Activated CD4-positive, alpha-beta T cell treated with anti-CD3 and anti-CD28 coated beads for 36 hours (primary cell): ENCODE results near the gene IL20RA. TPM values are rescaled to one million over a fixed set of nuclear protein-coding genes. Genes with fewer than 3 reads are reported as not detected.

Experiments
- ATAC-seq: fragments of 200-7000 bp; cut with Tn5 transposase; one replicate; pipeline ENCODE4 v1.10.0; 2021; ENCODE audit warnings: mild to moderate bottlenecking, moderate library complexity
- CTCF ChIA-PET: fragments of 350-600 bp; sonication (Branson Sonifier 250); formaldehyde crosslinking; loops from one replicate; lab custom pipeline; 2021; ENCODE audit warnings: antibody characterized with exemption; lab: Charles Lee
- POLR2A ChIA-PET: fragments of 350-600 bp; sonication (Branson Sonifier 250); formaldehyde crosslinking; loops from one replicate; lab custom pipeline; 2021; ENCODE audit warnings: antibody characterized with exemption, inconsistent platforms; lab: Charles Lee
- DNase-seq: peaks from one replicate; pipeline ENCODE4 v3.0.0-alpha.2; 2020
- H3K27ac Mint-ChIP-seq: one replicate; pipeline ENCODE4 v1.8.0; 2021; ENCODE audit warnings: mixed read lengths
- H3K27me3 Mint-ChIP-seq: one replicate; pipeline ENCODE4 v1.8.0; 2021; ENCODE audit warnings: mixed read lengths
- H3K36me3 Mint-ChIP-seq: one replicate; pipeline ENCODE4 v1.8.0; 2021; ENCODE audit warnings: low read depth, mixed read lengths
- H3K4me1 Mint-ChIP-seq: one replicate; pipeline ENCODE4 v1.8.0; 2021; ENCODE audit warnings: mixed read lengths
- H3K4me3 Mint-ChIP-seq: one replicate; pipeline ENCODE4 v1.8.0; 2021; ENCODE audit warnings: mild to moderate bottlenecking, moderate library complexity, mixed read lengths
- H3K9me3 Mint-ChIP-seq: one replicate; pipeline ENCODE4 v1.8.0; 2021; ENCODE audit warnings: low read depth, mixed read lengths
- intact Hi-C, 2 experiments: fragments of 100-400 bp; cut with DNase I in 1 of 2; cut with micrococcal nuclease in 1 of 2; formaldehyde crosslinking; loops; one replicate each; pipeline versions ENCODE4 v1.14.2 to v1.15.1; 2022 to 2024; cut with DNase I, micrococcal nuclease
- total RNA-seq, 2 experiments: library from RNA; stranded (reverse); gene quantifications; one replicate each; pipeline ENCODE4 v1.2.3, GENCODE V29; 2021

Gene IL20RA
- total RNA-seq, result not detected

DNA sequence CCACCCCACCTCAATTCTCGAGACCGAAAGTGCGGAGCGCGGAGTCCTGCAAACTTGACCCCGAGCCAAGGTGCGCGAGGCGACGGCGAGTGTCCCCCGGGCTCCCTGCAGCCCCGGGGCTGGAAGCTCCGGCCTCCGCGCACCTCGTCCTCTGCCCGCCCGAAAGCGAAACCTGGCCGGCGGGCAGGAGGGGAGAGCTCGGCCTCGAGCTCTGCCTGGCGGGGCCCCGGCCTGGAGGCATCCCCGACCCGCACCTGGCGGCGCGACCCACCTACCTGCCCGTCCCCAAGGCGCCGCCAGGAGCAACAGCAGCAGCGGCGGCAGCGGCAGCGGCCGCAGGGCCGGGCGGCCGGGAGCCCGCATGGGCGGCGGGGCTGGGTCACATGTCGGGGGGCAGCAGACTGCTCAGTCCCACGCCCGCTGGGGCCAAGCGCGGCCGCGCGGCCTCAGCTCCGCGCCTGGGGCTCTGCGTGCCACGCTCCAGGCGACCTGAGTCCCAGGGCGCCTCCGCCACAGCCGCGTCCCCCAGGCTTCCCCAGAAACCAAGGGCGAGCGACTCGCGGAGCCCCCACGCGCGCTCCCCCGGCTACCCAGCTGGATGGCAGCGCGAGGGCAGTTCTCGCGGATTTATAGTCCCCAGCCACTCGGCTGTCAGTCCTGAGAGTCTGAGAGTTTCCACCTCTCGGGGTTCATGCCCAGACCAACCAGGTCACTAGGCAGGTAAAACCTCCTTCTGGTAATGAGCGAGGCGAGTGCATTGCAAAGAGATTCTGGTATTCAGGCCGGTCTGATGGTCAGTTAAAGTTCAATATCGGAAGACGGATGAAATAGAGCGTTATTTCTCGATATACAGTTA, at the start of gene IL20RA:
Gene IL20RA (minus strand): TSS at position 600 of the 856 bp plus-strand sequence. CDS start 237 bp downstream, at position 363.
- Mint-ChIP-seq H3K36me3 (no peaks in the 10 kb centered on the region), H3K27ac (no peak within 1 kb of the TSS), H3K9me3 (no peaks in the 10 kb centered on the region), H3K4me1 (peaks cover 3% of the 10 kb centered on the region), H3K4me3 (peak within 1 kb of the TSS; percentile 63), H3K27me3 (peaks cover 61% of the 10 kb centered on the region)
- peak; percentile 30 for ATAC-seq
- DNase-seq, result peak; percentile 19
- ChIA-PET CTCF (no interaction called here), POLR2A (no interaction called here)
- intact Hi-C loops, result no loop called here

DNA sequence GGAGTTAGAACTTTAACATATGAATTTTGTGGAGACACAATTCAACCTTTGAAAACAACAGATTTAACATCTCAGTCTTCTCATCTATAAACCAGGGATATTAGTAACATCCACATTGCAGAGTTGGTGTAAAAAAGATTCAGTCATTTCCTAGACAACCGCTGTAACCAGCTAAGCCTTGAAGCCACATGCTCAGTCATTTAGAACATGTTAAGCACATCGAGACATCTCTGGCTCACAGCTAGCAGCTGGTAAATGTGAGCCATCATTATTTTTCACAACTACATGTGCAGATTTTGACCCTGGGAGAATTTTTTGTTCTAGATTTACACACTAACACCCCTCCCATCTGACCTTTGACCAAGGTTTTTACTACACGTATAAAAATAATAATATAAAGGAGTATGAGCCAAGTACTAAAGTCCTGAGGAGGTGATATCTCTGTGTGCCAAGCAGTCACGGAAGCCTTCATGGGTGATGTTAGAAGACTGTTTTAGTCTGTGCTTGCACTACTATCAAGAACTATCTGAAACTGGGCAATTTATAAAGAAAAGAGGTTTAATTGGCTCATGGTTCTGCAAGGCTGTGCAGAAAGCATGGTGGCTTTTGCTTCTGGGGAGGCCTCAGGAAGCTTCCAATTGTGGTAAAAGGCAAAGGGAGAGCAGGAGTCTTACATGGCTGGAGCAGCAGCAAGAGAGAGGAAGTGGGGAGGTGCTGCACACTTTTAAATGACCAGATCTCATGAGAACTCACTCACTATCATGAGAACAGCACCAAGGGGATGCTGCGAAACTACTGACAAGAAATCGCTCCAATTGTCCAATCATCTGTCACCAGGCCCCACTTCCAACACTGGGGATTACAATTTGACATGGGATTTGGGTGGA, 48.7 kb upstream of the IL20RA start:
- H3K9me3 Mint-ChIP-seq, result no peaks in the 10 kb centered on the region
- ChIA-PET CTCF (interaction anchor here (0.6 to 3.2 kb wide), 25 partner anchors 10 to 981 kb away, joined by 3 to 30 read pairs (median 4); no protein-coding TSS in a partner anchor), POLR2A (no interaction called here)
- H3K4me3 Mint-ChIP-seq, result no peak overlapping the region
- DNase-seq (no peak), ATAC-seq (peak; percentile 45)
- intact Hi-C loops, result loop anchor here (1.0 to 10.0 kb wide), 10 partner anchors 64 to 1011 kb away; partner anchors contain the start of gene PERP (in 1 of the 2)
- H3K4me1 Mint-ChIP-seq, result peaks cover 17% of the 10 kb centered on the region
- H3K36me3 Mint-ChIP-seq, result no peaks in the 10 kb centered on the region
- no peak overlapping the region for H3K27ac Mint-ChIP-seq
- peaks cover 2% of the 10 kb centered on the region for H3K27me3 Mint-ChIP-seq

- Mint-ChIP-seq H3K36me3 (no peaks in the 10 kb centered on the region), H3K27ac (no peak overlapping the region), H3K4me3 (no peak overlapping the region), H3K27me3 (peaks cover 2% of the 10 kb centered on the region), H3K9me3 (no peaks in the 10 kb centered on the region), H3K4me1 (peaks cover 21% of the 10 kb centered on the region)
- DNase-seq (no peak), ATAC-seq (no peak)
- intact Hi-C loops, result loop anchor here (5.0 to 10.0 kb wide), 5 partner anchors 65 to 1013 kb away; partner anchors contain the start of gene PERP (in 1 of the 2)
- CTCF ChIA-PET, result no interaction called here
- POLR2A ChIA-PET, result no interaction called here
These were observed 47.3 kb upstream of the IL20RA start for GRCh38 chr6:137092018-137092417.

DNA sequence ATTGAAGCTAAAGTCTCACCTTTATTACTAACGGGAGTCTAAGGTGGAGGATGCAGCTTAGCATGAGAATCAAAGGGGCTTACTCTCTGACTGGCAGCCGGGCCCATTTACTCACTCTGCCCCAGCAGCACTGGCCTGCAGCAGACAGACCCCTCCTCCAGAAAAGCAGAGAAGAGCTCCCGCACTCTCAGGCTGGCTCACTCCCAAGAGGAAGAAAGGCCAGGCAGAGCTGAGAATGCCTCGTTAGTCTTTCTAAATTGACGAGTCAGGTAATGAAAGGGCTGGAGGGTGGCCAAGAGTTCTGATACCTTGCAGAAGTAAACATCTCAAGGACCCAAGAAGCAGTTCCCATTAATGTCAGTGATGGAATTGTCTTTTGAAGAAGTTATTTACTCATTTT, 44.5 kb upstream of the IL20RA start:
- H3K36me3 Mint-ChIP-seq, result no peaks in the 10 kb centered on the region
- no peak overlapping the region for H3K4me3 Mint-ChIP-seq
- H3K27me3 Mint-ChIP-seq, result peaks cover 6% of the 10 kb centered on the region
- no peaks in the 10 kb centered on the region for H3K9me3 Mint-ChIP-seq
- ChIA-PET CTCF (interaction anchor here (0.7 to 1.3 kb wide), 4 partner anchors 9 to 45 kb away, joined by 3 read pairs; no protein-coding TSS in a partner anchor), POLR2A (no interaction called here)
- no peak overlapping the region for H3K27ac Mint-ChIP-seq
- no peak for DNase-seq
- intact Hi-C loops, result no loop called here
- ATAC-seq, result no peak
- H3K4me1 Mint-ChIP-seq, result peaks cover 11% of the 10 kb centered on the region

DNA sequence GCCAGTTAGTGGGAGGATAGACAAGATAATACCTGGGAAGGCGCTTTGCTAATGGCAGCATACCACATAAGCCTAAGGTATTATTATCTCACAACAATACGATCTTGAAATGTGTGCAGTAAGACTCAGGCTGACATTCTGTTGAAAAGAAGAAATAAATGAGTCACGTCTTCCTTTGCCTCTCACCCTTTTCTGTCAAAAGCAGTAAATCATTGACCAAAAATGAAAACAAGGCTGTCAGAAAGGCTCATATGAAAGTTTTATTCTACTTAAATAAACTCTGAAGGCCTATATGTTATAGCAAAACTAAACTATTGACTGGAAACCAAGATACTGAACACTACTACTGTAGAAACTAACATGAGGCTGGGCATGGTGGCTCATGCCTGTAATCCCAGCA, 43.1 kb upstream of the IL20RA start:
- ATAC-seq (peak; percentile 70), DNase-seq (no peak)
- no peaks in the 10 kb centered on the region for H3K36me3 Mint-ChIP-seq
- no peak overlapping the region for H3K27ac Mint-ChIP-seq
- H3K9me3 Mint-ChIP-seq, result no peaks in the 10 kb centered on the region
- intact Hi-C loops, result no loop called here
- ChIA-PET POLR2A (no interaction called here), CTCF (interaction anchor here (0.7 to 3.5 kb wide), 4 partner anchors 14 to 407 kb away, joined by 3 to 9 read pairs (median 3); partner anchors contain the start of gene OLIG3)
- H3K4me3 Mint-ChIP-seq, result no peak overlapping the region
- peaks cover 6% of the 10 kb centered on the region for H3K27me3 Mint-ChIP-seq
- H3K4me1 Mint-ChIP-seq, result peaks cover 7% of the 10 kb centered on the region

GRCh38 chr6:137086031-137086430, 41.3 kb upstream of the IL20RA start:
- CTCF ChIA-PET, result interaction anchor here (0.7 to 5.0 kb wide), 7 partner anchors 8 to 228 kb away, joined by 3 to 25 read pairs (median 4); no protein-coding TSS in a partner anchor
- DNase-seq (no peak), ATAC-seq (no peak)
- peaks cover 7% of the 10 kb centered on the region for H3K4me1 Mint-ChIP-seq
- intact Hi-C loops, result no loop called here
- H3K4me3 Mint-ChIP-seq, result no peak overlapping the region
- no peaks in the 10 kb centered on the region for H3K36me3 Mint-ChIP-seq
- H3K27me3 Mint-ChIP-seq, result peaks cover 6% of the 10 kb centered on the region
- H3K9me3 Mint-ChIP-seq, result no peaks in the 10 kb centered on the region
- POLR2A ChIA-PET, result no interaction called here
- no peak overlapping the region for H3K27ac Mint-ChIP-seq

GRCh38 chr6:137084865-137085617, 40.3 kb upstream of the IL20RA start:
- Mint-ChIP-seq H3K36me3 (no peaks in the 10 kb centered on the region), H3K4me3 (no peak overlapping the region), H3K9me3 (no peaks in the 10 kb centered on the region), H3K4me1 (peaks cover 7% of the 10 kb centered on the region), H3K27me3 (peaks cover 8% of the 10 kb centered on the region), H3K27ac (no peak overlapping the region)
- POLR2A ChIA-PET, result no interaction called here
- intact Hi-C loops, result no loop called here
- ATAC-seq (peak; percentile 65), DNase-seq (no peak)
- CTCF ChIA-PET, result interaction anchor here (0.7 to 5.0 kb wide), 8 partner anchors 8 to 656 kb away, joined by 3 to 25 read pairs (median 3); no protein-coding TSS in a partner anchor

- no peak overlapping the region for H3K4me3 Mint-ChIP-seq
- intact Hi-C loops, result no loop called here
- H3K36me3 Mint-ChIP-seq, result no peaks in the 10 kb centered on the region
- CTCF ChIA-PET, result interaction anchor here (0.6 to 5.0 kb wide), 4 partner anchors 10 to 408 kb away, joined by 3 to 25 read pairs (median 4); no protein-coding TSS in a partner anchor
- H3K9me3 Mint-ChIP-seq, result no peaks in the 10 kb centered on the region
- peaks cover 7% of the 10 kb centered on the region for H3K4me1 Mint-ChIP-seq
- H3K27me3 Mint-ChIP-seq, result peaks cover 6% of the 10 kb centered on the region
- DNase-seq (no peak), ATAC-seq (no peak)
- no peak overlapping the region for H3K27ac Mint-ChIP-seq
- POLR2A ChIA-PET, result no interaction called here
These were observed 39.3 kb upstream of the IL20RA start for GRCh38 chr6:137084090-137084489.

DNA sequence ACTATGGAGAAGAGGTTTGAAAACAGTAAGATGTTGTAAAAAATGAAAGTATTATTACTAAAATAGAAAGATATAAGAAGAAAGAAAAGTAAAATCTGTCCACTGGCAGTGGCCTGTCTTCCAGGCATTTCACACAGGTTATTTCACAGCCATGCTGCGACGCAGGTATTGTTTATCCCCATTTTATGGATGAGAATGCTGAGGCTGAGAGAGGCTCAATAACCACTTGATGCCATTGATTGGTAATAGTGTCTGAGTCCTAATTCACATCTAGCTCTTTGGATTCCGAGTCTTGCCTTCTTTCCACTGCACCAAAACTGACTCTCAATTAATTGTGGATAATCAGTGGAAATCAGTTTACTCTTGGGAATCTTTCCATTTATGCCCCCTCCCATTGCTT, 37.2 kb upstream of the IL20RA start:
- DNase-seq, result no peak
- Mint-ChIP-seq H3K9me3 (no peaks in the 10 kb centered on the region), H3K36me3 (no peaks in the 10 kb centered on the region), H3K27ac (no peak overlapping the region), H3K27me3 (peaks cover 9% of the 10 kb centered on the region), H3K4me3 (no peak overlapping the region), H3K4me1 (peaks cover 3% of the 10 kb centered on the region)
- intact Hi-C loops, result no loop called here
- POLR2A ChIA-PET, result no interaction called here
- CTCF ChIA-PET, result interaction anchor here (5.0 kb wide), 1 partner anchor 12 kb away, joined by 25 read pairs; no protein-coding TSS in a partner anchor
- no peak for ATAC-seq

GRCh38 chr6:137080711-137081110, 35.9 kb upstream of the IL20RA start:
- Mint-ChIP-seq H3K4me3 (no peak overlapping the region), H3K27ac (no peak overlapping the region), H3K4me1 (peaks cover 3% of the 10 kb centered on the region), H3K27me3 (peaks cover 5% of the 10 kb centered on the region), H3K36me3 (no peaks in the 10 kb centered on the region), H3K9me3 (no peaks in the 10 kb centered on the region)
- ChIA-PET CTCF (no interaction called here), POLR2A (interaction anchor here (0.7 kb wide), 1 partner anchor 86 kb away, joined by 4 read pairs; no protein-coding TSS in a partner anchor)
- ATAC-seq, result no peak
- no peak for DNase-seq
- intact Hi-C loops, result no loop called here
